Urinary bladder (tissue), 4 donors: Measurements from ENCODE around the gene NLRP14. TPM values are rescaled to one million over a fixed set of nuclear protein-coding genes. Genes with fewer than 3 reads are reported as not detected.

Experiments used
- DNase-seq: peaks from one replicate; pipeline ENCODE4 v3.0.0-alpha.2; 2015; ENCODE audit errors: extremely low spot score
- H3K27ac ChIP-seq: one replicate; pipeline ENCODE4 v1.5.1; 2013; ENCODE audit warnings: low read depth, mild to moderate bottlenecking, moderate library complexity
- H3K36me3 ChIP-seq: one replicate; pipeline ENCODE4 v1.6.1; 2013; ENCODE audit warnings: mild to moderate bottlenecking, moderate library complexity; ENCODE audit not compliant: insufficient read depth
- H3K4me1 ChIP-seq: one replicate; pipeline ENCODE4 v1.6.1; 2013; ENCODE audit warnings: mild to moderate bottlenecking, moderate library complexity; ENCODE audit not compliant: insufficient read depth
- H3K4me3 ChIP-seq: one replicate; pipeline ENCODE4 v1.5.1; 2013; ENCODE audit warnings: low read depth, low read length
- WGBS: extraction: QIAGEN DNeasy Blood & Tissue Kit; methylation state at CpG from one replicate; pipeline ENCODE4 v1.1.7; 2013; 5-methylcytosine and 5-hydroxymethylcytosine counted together
- polyA plus RNA-seq: library from polyadenylated mRNA; stranded (reverse); fragments of 200-250 nt; gene quantifications from one replicate; pipeline ENCODE4 v1.2.3, GENCODE V29; 2013
- total RNA-seq: library from RNA; depleted of rRNA; stranded (reverse); fragments of >200 nt; gene quantifications from one replicate; pipeline ENCODE4 v1.2.3, GENCODE V29; 2014
- donor health status: healthy with polysubstance abuse.
- donor health status: healthy.

NLRP14 gene
- total and polyA plus RNA-seq, 2 donors: 0.01 to 0.42 TPM

- Histone ChIP-seq H3K27ac (no peak overlapping the region), H3K36me3 (no peaks in the 10 kb centered on the region), H3K4me1 (no peaks in the 10 kb centered on the region), H3K4me3 (no peak overlapping the region)
- DNase-seq: no peak
- 78% methylated on average over 7 of the region's 7 CpGs for WGBS
Measured at GRCh38 chr11:7079545-7080135, 59.4 kb downstream of the NLRP14 start.

- DNase-seq: no peak
- Histone ChIP-seq H3K36me3 (no peaks in the 10 kb centered on the region), H3K27ac (no peak overlapping the region), H3K4me3 (no peak overlapping the region), H3K4me1 (no peaks in the 10 kb centered on the region)
- 73% methylated on average over 4 of the region's 4 CpGs for WGBS
Measured at GRCh38 chr11:7080900-7081299, 60.6 kb downstream of the NLRP14 start.

GRCh38 chr11:7081441-7081840, 61.2 kb downstream of the NLRP14 start:
- Histone ChIP-seq H3K4me1 (no peaks in the 10 kb centered on the region), H3K36me3 (no peaks in the 10 kb centered on the region), H3K27ac (no peak overlapping the region), H3K4me3 (no peak overlapping the region)
- no peak for DNase-seq
- 53% methylated on average over 1 of the region's 1 CpG for WGBS

- Histone ChIP-seq H3K27ac (no peak within 1 kb of the TSS), H3K4me3 (no peak within 1 kb of the TSS), H3K36me3 (no peaks in the 10 kb centered on the region), H3K4me1 (no peaks in the 10 kb centered on the region)
- WGBS: 59% methylated on average over 45 of the region's 45 CpGs
- DNase-seq: no peak
Measured at GRCh38 chr11:7088921-7089320, 68.6 kb downstream of the NLRP14 start, which contains the start of gene RBMXL2. Gene RBMXL2 (plus strand): TSS chr11:7088998. CDS start chr11:7089121, 123 bp downstream.

- no peak overlapping the region for H3K27ac ChIP-seq
- no peaks in the 10 kb centered on the region for H3K36me3 ChIP-seq
- no peak for DNase-seq
- H3K4me1 ChIP-seq: no peaks in the 10 kb centered on the region
- H3K4me3 ChIP-seq: no peak overlapping the region
- WGBS: 79% methylated on average over 111 of the region's 111 CpGs
Measured at GRCh38 chr11:7089328-7090251, 69.3 kb downstream of the NLRP14 start.

GRCh38 chr11:7098235-7098832, 78.1 kb downstream of the NLRP14 start:
- Histone ChIP-seq H3K4me3 (no peak overlapping the region), H3K36me3 (no peaks in the 10 kb centered on the region), H3K4me1 (no peaks in the 10 kb centered on the region), H3K27ac (no peak overlapping the region)
- DNase-seq: no peak
- WGBS: 3% methylated on average over 2 of the region's 2 CpGs

GRCh38 chr11:7115780-7116179, 95.5 kb downstream of the NLRP14 start:
- no peak for DNase-seq
- 37% methylated on average over 1 of the region's 1 CpG for WGBS
- Histone ChIP-seq H3K4me3 (no peak overlapping the region), H3K27ac (no peak overlapping the region), H3K36me3 (no peaks in the 10 kb centered on the region), H3K4me1 (no peaks in the 10 kb centered on the region)

- 96% methylated on average over 3 of the region's 3 CpGs for WGBS
- Histone ChIP-seq H3K27ac (no peak overlapping the region), H3K4me3 (no peak overlapping the region), H3K4me1 (no peaks in the 10 kb centered on the region), H3K36me3 (no peaks in the 10 kb centered on the region)
- no peak for DNase-seq
Measured at GRCh38 chr11:7116370-7116769, 96.1 kb downstream of the NLRP14 start.

Other genes with a start within 250 kb of the NLRP14 start
- gene OR2AG2, start 248.5 kb upstream of the NLRP14 start, total RNA-seq: 0.26 TPM
- 0.03 TPM for gene OR2AG2, start 248.5 kb upstream of the NLRP14 start, polyA plus RNA-seq
- gene OR2AG1, start 237.5 kb upstream of the NLRP14 start, total RNA-seq: not detected
- not detected for gene OR2AG1, start 237.5 kb upstream of the NLRP14 start, polyA plus RNA-seq
- gene OR6A2, start 220.8 kb upstream of the NLRP14 start, total RNA-seq: 0.85 TPM
- not detected for gene OR6A2, start 220.8 kb upstream of the NLRP14 start, polyA plus RNA-seq
- gene OR10A5, start 174.8 kb upstream of the NLRP14 start, total RNA-seq: not detected
- not detected for gene OR10A5, start 174.8 kb upstream of the NLRP14 start, polyA plus RNA-seq
- gene OR10A2, start 157.4 kb upstream of the NLRP14 start, total RNA-seq: not detected
- not detected for gene OR10A2, start 157.4 kb upstream of the NLRP14 start, polyA plus RNA-seq
- gene OR10A4, start 143.9 kb upstream of the NLRP14 start, total RNA-seq: not detected
- gene OR10A4, start 143.9 kb upstream of the NLRP14 start, polyA plus RNA-seq: not detected
- 0.53 TPM for gene OR2D2, start 128.0 kb upstream of the NLRP14 start, total RNA-seq
- gene OR2D2, start 128.0 kb upstream of the NLRP14 start, polyA plus RNA-seq: not detected
- gene OR2D3, start 99.5 kb upstream of the NLRP14 start, total RNA-seq: not detected
- not detected for gene OR2D3, start 99.5 kb upstream of the NLRP14 start, polyA plus RNA-seq
- 2.0 TPM for gene ZNF215, start 94.1 kb upstream of the NLRP14 start, total RNA-seq
- gene ZNF215, start 94.1 kb upstream of the NLRP14 start, polyA plus RNA-seq: 0.47 TPM
- 12.5 TPM for gene ZNF214, start 133 bp upstream of the NLRP14 start, total RNA-seq
- gene ZNF214, start 133 bp upstream of the NLRP14 start, polyA plus RNA-seq: 2.8 TPM
- gene RBMXL2, start 68.5 kb downstream of the NLRP14 start, total RNA-seq: not detected
- not detected for gene RBMXL2, start 68.5 kb downstream of the NLRP14 start, polyA plus RNA-seq
- 2.6 TPM for gene SYT9, start 231.4 kb downstream of the NLRP14 start, total RNA-seq
- gene SYT9, start 231.4 kb downstream of the NLRP14 start, polyA plus RNA-seq: 1.3 TPM